Pancreas (tissue), 10 donors: ENCODE data around the gene CERT1. TPM values are rescaled to one million over a fixed set of nuclear protein-coding genes. Genes with fewer than 3 reads are reported as not detected.

Experiments used
- ATAC-seq, 4 donors: fragments of 200-7000 bp; cut with Tn5 transposase; one replicate each; pipeline versions ENCODE4 v1.8.0 to v1.9.1; 2020; ENCODE audit warnings: mild to moderate bottlenecking in 4 of 4, moderate library complexity in 4 of 4
- DNase-seq, 6 donors: peaks; one replicate each; pipeline ENCODE4 v3.0.0-alpha.2; 2020
- FAIRE-seq: peaks from 2 replicates; lab custom pipeline; 2012; peaks lifted over from hg19 to GRCh38; lab: Jason Lieb, UNC
- H3K27ac ChIP-seq, 4 donors: fragments of 200-600 bp; sonication (generic); 1 replicate in 3 of 4; 2 replicates in 1 of 4; pipeline versions ENCODE4 v1.5.0 to v1.8.0; 2020
- H3K27me3 ChIP-seq, 4 donors: fragments of 200-600 bp; one replicate each; pipeline ENCODE4 v1.8.0; 2021
- H3K36me3 ChIP-seq, 3 donors: fragments of 200-600 bp; sonication (generic) in 1 of 3; one replicate each; pipeline versions ENCODE4 v1.5.0 to v1.8.0; 2020 to 2021
- H3K4me1 ChIP-seq, 3 donors: fragments of 200-600 bp; one replicate each; pipeline ENCODE4 v1.8.0; 2021
- H3K4me3 ChIP-seq, 4 donors: fragments of 200-600 bp; sonication (generic) in 2 of 4; one replicate each; pipeline versions ENCODE4 v1.5.0 to v1.8.0; 2020 to 2021
- H3K9me3 ChIP-seq, 4 donors: fragments of 200-600 bp; one replicate each; pipeline ENCODE4 v1.8.0; 2021
- CTCF ChIP-seq, 4 donors: fragments of 200-600 bp; sonication (generic) in 3 of 4; IDR thresholded peaks; one replicate each; pipeline versions ENCODE4 v1.5.0 to v1.8.0; 2021; ENCODE audit warnings: antibody characterized with exemption in 4 of 4
- WGBS, 2 donors: extraction: QIAGEN DNeasy Blood & Tissue Kit; methylation state at CpG; one replicate each; pipeline ENCODE4 v1.1.7; 2013; 5-methylcytosine and 5-hydroxymethylcytosine counted together
- intact Hi-C, 3 donors: fragments of 100-400 bp; cut with DNase I; formaldehyde crosslinking; loops; one replicate each; pipeline versions ENCODE4 v1.11.1 to v1.14.2; 2022
- polyA plus RNA-seq, 2 donors: library from polyadenylated mRNA; stranded (reverse); fragments of 200-250 nt; gene quantifications; one replicate each; pipeline ENCODE4 v1.2.3, GENCODE V29; 2013
- total RNA-seq, 6 donors: library from RNA; stranded (reverse); fragmentation: NEBNext Ultra II Directional in 4 of 6; extraction: Animal tissue kit (Norgen Biotek cat#: 25700) in 4 of 6; gene quantifications; one replicate each; pipeline versions ENCODE4 v1.2.1 to v1.2.4, GENCODE V29; 2021 to 2023
- donor health status: healthy with polysubstance abuse.
- donor health status: DM: no; HTN: no; CAD: no; lungs with moderate emphysema.
- donor health status: DM: no; HTN: no; CAD: no.
- donor health status: control.
- donor health status: control.
- donor health status: Bipolar disorder and iron deficiency.
- donor health status: DM: yes; HTN: yes; CAD: no.
- donor health status: DM: no; HTN: no; CAD: no.
- donor health status: DM: no; HTN: no; CAD: no.
- donor health status: DM: yes; HTN: yes; CAD: no.

CERT1 gene
- total and polyA plus RNA-seq, 8 donors = 6.2 to 22.7 (median 11.1) TPM

- intact Hi-C loops = no loop called here
- ATAC-seq = no peak
- Histone ChIP-seq H3K36me3 (no peaks in the 10 kb centered on the region), H3K4me3 (no peak overlapping the region), H3K4me1 (peaks cover 0 to 3% (median 0%) of the 10 kb centered on the region in 3 donors), H3K9me3 (no peaks in the 10 kb centered on the region), H3K27me3 (no peaks in the 10 kb centered on the region), H3K27ac (no peak overlapping the region)
- 93 to 100% methylated on average over 1 of the region's 1 CpG for whole genome bisulfite sequencing, 2 donors
- no peak for TF ChIP-seq CTCF (IDR thresholded peaks at IDR 0.05)
- FAIRE-seq = no peak
- DNase-seq = no peak
These were observed 13.9 kb upstream of the CERT1 start for GRCh38 chr5:75525344-75525743.

- 93 to 100% methylated on average over 1 of the region's 1 CpG for WGBS, 2 donors
- H3K9me3 ChIP-seq = no peaks in the 10 kb centered on the region
- ATAC-seq = no peak
- H3K27ac ChIP-seq = no peak overlapping the region
- DNase-seq = no peak
- FAIRE-seq = no peak
- no peak overlapping the region for H3K4me3 ChIP-seq
- peaks cover 0 to 3% (median 0%) of the 10 kb centered on the region in 3 donors for H3K4me1 ChIP-seq
- intact Hi-C loops = no loop called here
- no peaks in the 10 kb centered on the region for H3K27me3 ChIP-seq
- TF ChIP-seq CTCF (IDR thresholded peaks at IDR 0.05) = no peak
- H3K36me3 ChIP-seq = no peaks in the 10 kb centered on the region
These were observed 13.2 kb upstream of the CERT1 start for GRCh38 chr5:75524591-75524990.

- Histone ChIP-seq H3K27ac (no peak overlapping the region), H3K4me1 (peaks cover 0 to 3% (median 3%) of the 10 kb centered on the region in 3 donors), H3K4me3 (no peak overlapping the region), H3K27me3 (no peaks in the 10 kb centered on the region), H3K9me3 (no peaks in the 10 kb centered on the region), H3K36me3 (no peaks in the 10 kb centered on the region)
- ATAC-seq (no peak), DNase-seq (no peak), FAIRE-seq (no peak)
- intact Hi-C loops = no loop called here
- no peak for TF ChIP-seq CTCF (IDR thresholded peaks at IDR 0.05)
- WGBS, 2 donors = 86 to 93% methylated on average over 3 of the region's 3 CpGs
These were observed 12.6 kb upstream of the CERT1 start for GRCh38 chr5:75524071-75524470.

DNA sequence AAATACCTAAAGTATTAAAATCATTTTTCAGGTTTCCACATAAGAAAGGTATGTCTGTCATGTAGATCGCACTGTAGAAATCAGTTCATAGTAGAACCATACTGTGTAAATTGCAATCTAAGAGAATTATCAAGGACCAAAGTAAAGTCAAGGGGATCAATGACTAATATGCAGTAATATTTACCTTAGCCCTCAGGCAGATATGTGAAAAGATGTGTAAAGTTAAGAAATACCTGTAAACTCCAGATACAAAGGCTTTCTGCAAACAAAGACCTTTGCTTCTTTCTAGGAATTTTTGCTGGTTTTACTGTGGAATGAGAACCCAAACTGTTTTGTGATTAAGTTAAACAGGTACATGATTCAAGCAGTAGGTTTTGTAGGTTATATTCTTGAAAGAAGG is 11.8 kb upstream of the CERT1 start:
- ATAC-seq (no peak), FAIRE-seq (no peak), DNase-seq (no peak)
- peaks cover 0 to 3% (median 3%) of the 10 kb centered on the region in 3 donors for H3K4me1 ChIP-seq
- no peak overlapping the region for H3K27ac ChIP-seq
- no peaks in the 10 kb centered on the region for H3K9me3 ChIP-seq
- no peaks in the 10 kb centered on the region for H3K27me3 ChIP-seq
- 94% methylated on average over 1 of the region's 1 CpG for WGBS, 2 donors
- no peak for TF ChIP-seq CTCF (IDR thresholded peaks at IDR 0.05)
- no peak overlapping the region for H3K4me3 ChIP-seq
- H3K36me3 ChIP-seq = no peaks in the 10 kb centered on the region
- intact Hi-C loops = no loop called here

DNA sequence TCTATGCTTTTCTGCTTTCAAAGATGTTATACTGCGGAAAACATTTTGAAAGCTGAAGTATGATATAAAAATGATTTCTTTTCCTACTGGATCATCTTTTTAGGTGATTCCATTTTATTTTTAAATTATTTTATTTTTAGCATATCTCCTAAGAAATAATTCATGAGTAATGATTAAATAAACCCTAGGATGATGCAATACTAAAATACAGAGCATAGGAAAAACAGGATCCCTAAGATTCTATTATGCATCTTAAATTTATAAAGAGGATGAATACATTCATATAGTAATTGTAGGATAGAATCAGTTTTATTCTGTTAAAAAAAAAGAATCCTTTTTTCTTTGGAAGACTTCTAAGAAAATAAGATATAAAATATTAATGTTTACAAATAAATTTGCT is 11.1 kb upstream of the CERT1 start:
- no peak for TF ChIP-seq CTCF (IDR thresholded peaks at IDR 0.05)
- intact Hi-C loops = no loop called here
- Histone ChIP-seq H3K4me1 (peaks cover 0 to 3% (median 3%) of the 10 kb centered on the region in 3 donors), H3K27me3 (no peaks in the 10 kb centered on the region), H3K9me3 (no peaks in the 10 kb centered on the region), H3K36me3 (no peaks in the 10 kb centered on the region), H3K4me3 (no peak overlapping the region), H3K27ac (no peak overlapping the region)
- 97 to 100% methylated on average over 1 of the region's 1 CpG for WGBS, 2 donors
- DNase-seq = no peak
- ATAC-seq = no peak
- FAIRE-seq = no peak
